ENCODE data around the gene GALNT10. TPM values are rescaled to one million over a fixed set of nuclear protein-coding genes. Genes with fewer than 3 reads are reported as not detected.
A peak's percentile ranks its signal among the peaks of the same experiment; 100 is the strongest.

Gene GALNT10
- total and polyA plus RNA-seq, 10 of the 15 experiments (the other 5 are each of a cell fraction or from before 2014, with no cell fraction given): 3.9 to 35.4 (median 15.5) TPM

DNA sequence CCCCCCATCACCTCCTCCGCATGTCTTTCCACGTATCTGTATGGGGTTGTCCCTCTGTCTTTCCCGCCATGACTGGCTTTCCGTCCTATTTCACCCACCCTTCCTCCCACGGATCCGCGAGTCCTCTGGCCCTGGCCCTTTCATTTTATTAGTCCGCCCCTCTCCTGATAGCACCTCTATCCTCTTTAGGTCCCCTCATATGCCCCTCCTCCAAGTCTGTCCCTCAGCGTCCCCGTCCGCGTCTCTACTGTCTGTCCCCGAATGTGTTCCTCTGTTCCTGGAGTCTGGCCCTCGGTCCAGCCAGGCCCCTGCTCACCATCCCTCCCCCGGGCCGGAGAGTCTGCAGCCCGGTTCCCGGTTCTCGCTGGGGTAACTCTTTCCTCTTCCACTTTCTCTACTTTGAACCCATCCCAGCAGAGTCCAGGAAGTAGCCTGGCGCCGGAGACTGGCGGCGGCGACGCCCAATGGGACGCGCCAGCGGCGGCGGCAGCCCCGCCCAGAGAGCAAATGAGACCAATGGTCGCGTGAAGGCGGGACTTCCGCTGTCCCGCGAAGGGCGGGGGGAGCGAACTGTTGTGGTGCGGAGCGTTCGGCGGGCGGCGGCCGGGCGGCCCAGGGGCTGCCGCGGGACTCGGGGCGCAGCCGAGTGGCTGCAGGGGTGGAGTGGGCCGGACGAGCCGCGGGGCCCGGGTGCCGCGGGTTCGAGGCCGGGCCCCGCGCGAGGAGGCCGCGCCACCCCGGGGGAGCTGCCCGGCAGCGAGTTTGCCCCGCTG, 255.1 kb downstream of the GALNT10 start, which contains the start of gene SAP30L (continued):
- TF ChIP-seq, protein P1, sequence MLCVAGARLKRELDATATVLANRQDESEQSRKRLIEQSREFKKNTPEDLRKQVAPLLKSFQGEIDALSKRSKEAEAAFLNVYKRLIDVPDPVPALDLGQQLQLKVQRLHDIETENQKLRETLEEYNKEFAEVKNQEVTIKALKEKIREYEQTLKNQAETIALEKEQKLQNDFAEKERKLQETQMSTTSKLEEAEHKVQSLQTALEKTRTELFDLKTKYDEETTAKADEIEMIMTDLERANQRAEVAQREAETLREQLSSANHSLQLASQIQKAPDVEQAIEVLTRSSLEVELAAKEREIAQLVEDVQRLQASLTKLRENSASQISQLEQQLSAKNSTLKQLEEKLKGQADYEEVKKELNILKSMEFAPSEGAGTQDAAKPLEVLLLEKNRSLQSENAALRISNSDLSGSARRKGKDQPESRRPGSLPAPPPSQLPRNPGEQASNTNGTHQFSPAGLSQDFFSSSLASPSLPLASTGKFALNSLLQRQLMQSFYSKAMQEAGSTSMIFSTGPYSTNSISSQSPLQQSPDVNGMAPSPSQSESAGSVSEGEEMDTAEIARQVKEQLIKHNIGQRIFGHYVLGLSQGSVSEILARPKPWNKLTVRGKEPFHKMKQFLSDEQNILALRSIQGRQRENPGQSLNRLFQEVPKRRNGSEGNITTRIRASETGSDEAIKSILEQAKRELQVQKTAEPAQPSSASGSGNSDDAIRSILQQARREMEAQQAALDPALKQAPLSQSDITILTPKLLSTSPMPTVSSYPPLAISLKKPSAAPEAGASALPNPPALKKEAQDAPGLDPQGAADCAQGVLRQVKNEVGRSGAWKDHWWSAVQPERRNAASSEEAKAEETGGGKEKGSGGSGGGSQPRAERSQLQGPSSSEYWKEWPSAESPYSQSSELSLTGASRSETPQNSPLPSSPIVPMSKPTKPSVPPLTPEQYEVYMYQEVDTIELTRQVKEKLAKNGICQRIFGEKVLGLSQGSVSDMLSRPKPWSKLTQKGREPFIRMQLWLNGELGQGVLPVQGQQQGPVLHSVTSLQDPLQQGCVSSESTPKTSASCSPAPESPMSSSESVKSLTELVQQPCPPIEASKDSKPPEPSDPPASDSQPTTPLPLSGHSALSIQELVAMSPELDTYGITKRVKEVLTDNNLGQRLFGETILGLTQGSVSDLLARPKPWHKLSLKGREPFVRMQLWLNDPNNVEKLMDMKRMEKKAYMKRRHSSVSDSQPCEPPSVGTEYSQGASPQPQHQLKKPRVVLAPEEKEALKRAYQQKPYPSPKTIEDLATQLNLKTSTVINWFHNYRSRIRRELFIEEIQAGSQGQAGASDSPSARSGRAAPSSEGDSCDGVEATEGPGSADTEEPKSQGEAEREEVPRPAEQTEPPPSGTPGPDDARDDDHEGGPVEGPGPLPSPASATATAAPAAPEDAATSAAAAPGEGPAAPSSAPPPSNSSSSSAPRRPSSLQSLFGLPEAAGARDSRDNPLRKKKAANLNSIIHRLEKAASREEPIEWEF (IDR thresholded peaks at IDR 0.05; ENCODE audit: insufficient replicate concordance, low read depth, low read length): no peak
- TF ChIP-seq POU2F2 (IDR thresholded peaks at IDR 0.05; ENCODE audit: borderline replicate concordance, low read depth, low read length) (peak; percentile 58; the same call in 1 of the 3 replicates), ZSCAN29 (IDR thresholded peaks at IDR 0.05) (peak; percentile 83; the same call in 1 of the 2 replicates), TCF7 (IDR thresholded peaks at IDR 0.05; ENCODE audit: borderline replicate concordance) (no peak), CBX3 (IDR thresholded peaks at IDR 0.05; ENCODE audit: borderline replicate concordance, low read depth) (no peak), YY1 (IDR thresholded peaks at IDR 0.05; ENCODE audit: low read depth, low read length) (peak; percentile 60; the same call in 1 of the 2 replicates), KLF5 (IDR thresholded peaks at IDR 0.05; ENCODE audit: partially characterized antibody) (no peak), SMAD5 (IDR thresholded peaks at IDR 0.05; ENCODE audit: low read depth) (0 out of 2 replicates have a peak, but pooled peaks have one; percentile 70), BCL11A (IDR thresholded peaks at IDR 0.05; ENCODE audit: low read depth, low read length) (no peak), IKZF1 (conservative IDR thresholded peaks at IDR 0.05) (peak; percentile 57), MTA2 (IDR thresholded peaks at IDR 0.05; ENCODE audit: low read depth) (no peak), CHD2 (IDR thresholded peaks at IDR 0.05; ENCODE audit: borderline replicate concordance, low read depth, low read length) (peak; percentile 92), JUND (IDR thresholded peaks at IDR 0.05; ENCODE audit: low read depth, low read length) (no peak)
- TF ChIP-seq, protein P2, sequence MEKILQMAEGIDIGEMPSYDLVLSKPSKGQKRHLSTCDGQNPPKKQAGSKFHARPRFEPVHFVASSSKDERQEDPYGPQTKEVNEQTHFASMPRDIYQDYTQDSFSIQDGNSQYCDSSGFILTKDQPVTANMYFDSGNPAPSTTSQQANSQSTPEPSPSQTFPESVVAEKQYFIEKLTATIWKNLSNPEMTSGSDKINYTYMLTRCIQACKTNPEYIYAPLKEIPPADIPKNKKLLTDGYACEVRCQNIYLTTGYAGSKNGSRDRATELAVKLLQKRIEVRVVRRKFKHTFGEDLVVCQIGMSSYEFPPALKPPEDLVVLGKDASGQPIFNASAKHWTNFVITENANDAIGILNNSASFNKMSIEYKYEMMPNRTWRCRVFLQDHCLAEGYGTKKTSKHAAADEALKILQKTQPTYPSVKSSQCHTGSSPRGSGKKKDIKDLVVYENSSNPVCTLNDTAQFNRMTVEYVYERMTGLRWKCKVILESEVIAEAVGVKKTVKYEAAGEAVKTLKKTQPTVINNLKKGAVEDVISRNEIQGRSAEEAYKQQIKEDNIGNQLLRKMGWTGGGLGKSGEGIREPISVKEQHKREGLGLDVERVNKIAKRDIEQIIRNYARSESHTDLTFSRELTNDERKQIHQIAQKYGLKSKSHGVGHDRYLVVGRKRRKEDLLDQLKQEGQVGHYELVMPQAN (conservative IDR thresholded peaks at IDR 0.05): peak; percentile 72
